GM04504 (cell line): Measurements from ENCODE around the gene DECR2.
A peak's percentile ranks its signal among the peaks of the same experiment; 100 is the strongest.
"Not testable (repeated sequence)": the region's sequence is repeated elsewhere in the genome, so short reads cannot be mapped to it uniquely, and the experiment has no call there.

Source experiments
- DNase-seq: peaks from one replicate; pipeline ENCODE4 v3.0.0-alpha.2; 2012; ENCODE audit warnings: low read depth

The DECR2 gene

DNA sequence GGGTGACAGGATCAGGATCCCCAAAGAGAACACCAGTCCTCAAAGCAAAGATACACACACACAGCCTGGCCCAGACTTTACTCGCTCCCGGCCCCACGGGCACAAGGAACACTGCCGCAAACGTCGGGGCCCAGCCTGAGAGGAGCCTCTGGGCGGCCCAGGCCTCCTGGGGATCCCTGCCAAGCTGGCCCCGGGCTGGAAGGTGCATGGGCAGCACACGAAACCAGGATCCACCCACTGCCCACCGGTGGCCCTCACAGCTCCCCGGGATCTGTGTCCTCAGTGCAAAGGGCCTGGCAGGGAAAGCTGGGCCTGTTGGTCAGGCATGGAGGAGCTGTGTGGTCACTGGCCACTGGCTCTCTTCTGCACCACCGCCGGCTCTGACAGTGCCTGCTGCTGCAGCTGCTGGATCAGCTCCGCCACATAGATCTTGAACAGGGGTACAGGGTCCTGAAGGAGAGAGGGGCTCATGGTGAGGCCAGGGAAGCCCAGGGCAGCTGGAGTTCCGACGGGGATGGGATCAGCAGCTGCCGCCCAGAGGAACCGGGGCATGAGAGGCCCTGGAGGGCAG, 34.3 kb upstream of the DECR2 start:
- no peak for DNase-seq

- no peak for DNase-seq
Observed at GRCh38 chr16:368388-369158, 33.1 kb upstream of the DECR2 start.

DNA sequence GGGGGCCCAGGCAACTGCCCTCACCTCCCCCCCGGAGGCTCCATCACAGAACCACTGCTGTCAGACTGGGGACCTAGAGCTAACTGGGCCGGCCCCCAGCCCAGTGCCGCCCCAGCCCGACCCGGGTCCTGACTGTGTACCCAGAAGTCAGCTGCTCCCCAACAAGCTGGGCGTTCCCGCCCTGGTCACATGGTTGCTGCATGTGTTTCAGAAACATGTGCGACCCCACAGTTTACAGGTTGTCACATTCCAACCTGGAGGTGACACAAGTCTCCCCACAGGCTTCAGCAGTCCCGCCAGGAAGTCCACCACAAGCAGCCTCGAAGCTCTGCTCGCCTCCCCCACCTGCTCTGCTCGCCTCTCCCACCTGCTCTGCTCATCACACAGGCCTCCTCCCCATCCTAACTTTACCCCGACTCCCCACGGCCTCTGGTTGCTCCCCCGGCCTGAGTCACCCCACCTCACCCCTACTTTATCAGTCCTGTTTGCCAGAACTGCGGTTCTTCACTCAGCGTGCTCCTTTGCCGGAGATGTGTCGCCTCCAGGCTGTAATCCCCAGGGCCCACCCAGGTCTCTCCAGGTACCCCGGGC, 32.3 kb upstream of the DECR2 start:
- no peak for DNase-seq

DNA sequence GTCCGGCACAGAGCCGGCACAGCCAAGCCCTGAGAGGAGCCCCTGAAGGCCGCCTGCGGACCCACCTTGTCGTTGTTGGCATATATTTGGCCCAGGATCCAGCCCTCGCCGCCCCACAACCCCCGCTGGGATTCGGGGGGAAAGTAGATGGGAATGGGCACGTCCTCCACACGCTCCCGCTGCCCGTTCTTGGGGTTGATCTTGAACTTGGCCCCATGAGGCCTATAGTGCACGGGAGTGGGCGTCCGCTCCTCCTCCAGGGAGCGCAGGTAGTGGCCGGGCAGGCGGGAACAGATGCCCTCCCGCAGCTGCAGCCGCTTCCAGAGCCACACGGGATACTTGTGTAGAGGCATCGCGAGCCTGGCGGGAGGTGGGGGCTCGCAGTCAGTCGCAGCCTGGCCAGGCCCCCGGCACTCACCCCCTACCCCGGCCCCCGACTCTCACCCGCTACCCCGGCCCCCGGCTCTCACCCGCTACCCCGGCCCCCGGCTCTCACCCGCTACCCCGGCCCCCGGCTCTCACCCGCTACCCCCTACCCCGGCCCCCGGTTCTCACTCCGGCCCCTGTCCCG, 31.7 kb upstream of the DECR2 start:
- no peak for DNase-seq

DNA sequence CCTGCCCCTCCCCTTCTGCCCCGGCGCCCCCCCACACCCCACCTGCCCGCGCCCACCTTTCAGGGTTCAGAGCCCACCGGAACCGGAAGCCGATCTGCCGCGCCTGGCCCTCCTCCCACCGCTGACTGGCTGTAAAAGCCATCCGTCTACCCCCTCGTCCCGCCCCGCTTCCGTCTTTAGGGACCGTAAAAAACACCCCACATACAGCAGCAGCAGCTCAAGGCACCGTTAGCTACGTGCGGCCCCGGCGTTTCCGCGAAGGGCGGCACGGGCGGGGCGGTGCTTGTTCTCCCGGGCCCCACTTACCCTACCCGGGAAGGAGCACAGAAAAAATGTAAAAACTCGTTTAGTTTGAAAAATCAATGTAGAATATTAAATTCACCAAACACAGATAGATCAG, 31.2 kb upstream of the DECR2 start, which contains the start of gene MRPL28:
Gene MRPL28 (minus strand): TSS at position 96 of the 400 bp plus-strand sequence. CDS start 320 bp downstream, outside the sequence.
- DNase-seq: peak; percentile 89

DNA sequence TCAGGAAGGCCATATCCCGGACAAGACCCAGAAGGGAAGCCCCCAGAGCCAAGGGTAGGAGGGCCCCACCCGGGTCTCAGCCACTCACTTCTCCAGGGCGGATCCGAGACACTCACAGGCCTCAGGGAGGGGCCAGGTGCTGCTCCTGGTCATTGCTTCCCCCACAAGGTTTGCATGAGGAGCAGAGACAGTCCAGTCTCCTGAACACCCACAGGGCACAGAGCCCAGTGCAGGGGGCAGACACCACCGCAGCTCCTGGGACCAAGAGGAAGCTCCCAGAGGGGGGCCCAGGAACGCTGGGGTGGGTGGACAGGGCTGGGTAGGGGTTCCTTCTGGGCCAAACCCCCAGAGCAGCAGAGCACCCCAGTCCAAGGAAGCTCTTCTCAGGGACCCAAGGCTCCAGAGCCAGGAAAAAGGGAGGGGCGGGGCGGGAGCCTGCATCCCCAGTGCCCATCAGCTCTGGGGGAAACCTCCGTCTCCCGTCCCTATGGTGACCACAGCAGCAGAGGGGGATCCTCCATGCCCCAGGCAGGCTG, 30.6 kb upstream of the DECR2 start:
- no peak for DNase-seq

DNA sequence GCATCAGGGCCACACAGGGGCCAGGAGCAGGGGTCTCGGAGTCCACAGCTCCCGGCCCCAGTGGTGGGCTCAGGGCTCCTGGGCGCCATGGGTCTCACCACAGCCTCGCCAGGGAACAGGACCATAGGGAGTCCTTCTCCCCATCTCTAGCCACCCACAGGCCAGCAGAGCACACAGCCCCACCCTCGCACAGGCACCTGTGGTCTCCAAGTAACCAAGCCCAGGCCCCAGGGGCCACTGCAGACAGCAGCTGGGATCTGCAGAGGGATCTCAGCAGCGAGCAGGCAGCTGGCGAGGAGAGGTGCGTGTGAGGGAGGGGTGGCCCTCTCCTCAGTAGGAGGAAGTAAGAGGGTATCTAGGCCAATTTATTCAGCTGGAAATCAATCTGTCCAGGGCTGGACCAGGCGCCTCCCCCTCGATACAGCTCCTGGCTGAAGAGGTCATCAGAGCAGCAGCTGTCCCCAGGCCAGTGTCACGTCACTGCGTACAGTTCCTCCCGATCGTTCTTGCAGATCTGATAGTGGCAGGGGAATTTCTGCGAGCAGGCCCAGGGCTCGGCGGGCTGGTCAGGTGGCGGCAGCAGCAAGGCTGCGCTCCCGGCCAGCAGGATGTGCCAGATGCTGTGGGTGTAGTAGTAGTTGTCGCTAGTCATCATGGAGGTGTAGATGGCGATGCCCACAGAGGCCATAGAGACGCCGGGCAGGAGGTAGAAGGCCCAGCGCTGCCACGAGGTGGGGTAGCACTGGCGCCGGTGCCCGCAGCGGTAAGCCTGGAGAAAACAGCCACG, 30.0 kb upstream of the DECR2 start:
- DNase-seq: no peak

GRCh38 chr16:372302-372983, 29.2 kb upstream of the DECR2 start:
- no peak for DNase-seq

- DNase-seq: no peak
Observed at GRCh38 chr16:373020-373598, 28.6 kb upstream of the DECR2 start.

- no peak for DNase-seq
Observed at GRCh38 chr16:373848-374615, 27.7 kb upstream of the DECR2 start.

GRCh38 chr16:374616-374926, 27.1 kb upstream of the DECR2 start:
- DNase-seq: no peak

GRCh38 chr16:375212-375611, 26.5 kb upstream of the DECR2 start:
- DNase-seq: no peak

DNA sequence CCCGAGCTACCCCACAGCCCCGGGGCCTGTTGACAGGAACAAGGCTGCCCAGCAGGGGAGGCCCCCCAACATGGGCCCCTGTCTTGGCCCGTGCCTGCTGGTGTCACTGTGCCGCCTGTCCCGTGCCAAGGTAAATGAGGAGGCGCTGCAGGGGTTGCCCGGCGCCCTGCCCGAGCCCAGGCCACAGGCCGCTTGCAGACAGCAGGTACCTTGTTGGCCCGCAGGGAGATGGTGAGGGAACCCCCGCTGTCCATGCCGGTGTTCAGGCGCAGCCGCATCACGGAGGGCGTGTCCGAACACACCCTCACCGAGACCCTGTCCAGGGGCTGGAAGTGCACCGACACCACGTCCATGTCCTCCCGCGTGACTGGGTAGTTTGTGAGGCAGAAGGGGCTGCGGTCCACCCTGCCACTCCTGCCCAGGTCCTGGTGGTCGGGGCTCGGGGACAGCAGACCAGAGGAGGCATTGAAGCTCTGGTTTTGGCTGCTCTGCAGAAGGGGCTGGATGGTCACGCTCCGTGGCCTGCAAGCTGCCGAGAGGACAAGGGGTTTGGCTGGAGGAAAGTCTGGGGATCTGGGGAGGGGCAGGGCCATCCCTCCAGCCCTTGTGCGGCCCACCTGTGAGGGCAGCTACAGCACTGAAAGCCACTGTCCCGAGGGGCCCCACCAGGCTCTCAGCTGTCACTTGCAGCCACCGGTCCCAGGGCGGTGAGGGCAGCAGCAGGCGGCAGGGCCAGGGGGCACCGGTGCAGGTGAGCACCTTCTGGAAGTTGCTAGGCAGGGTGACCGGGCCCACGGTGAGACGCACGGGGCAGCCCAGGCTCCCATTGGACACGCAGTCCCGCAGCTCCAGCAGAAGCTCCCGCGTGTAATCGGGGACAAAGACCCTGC, 25.5 kb upstream of the DECR2 start:
- no peak for DNase-seq

DNA sequence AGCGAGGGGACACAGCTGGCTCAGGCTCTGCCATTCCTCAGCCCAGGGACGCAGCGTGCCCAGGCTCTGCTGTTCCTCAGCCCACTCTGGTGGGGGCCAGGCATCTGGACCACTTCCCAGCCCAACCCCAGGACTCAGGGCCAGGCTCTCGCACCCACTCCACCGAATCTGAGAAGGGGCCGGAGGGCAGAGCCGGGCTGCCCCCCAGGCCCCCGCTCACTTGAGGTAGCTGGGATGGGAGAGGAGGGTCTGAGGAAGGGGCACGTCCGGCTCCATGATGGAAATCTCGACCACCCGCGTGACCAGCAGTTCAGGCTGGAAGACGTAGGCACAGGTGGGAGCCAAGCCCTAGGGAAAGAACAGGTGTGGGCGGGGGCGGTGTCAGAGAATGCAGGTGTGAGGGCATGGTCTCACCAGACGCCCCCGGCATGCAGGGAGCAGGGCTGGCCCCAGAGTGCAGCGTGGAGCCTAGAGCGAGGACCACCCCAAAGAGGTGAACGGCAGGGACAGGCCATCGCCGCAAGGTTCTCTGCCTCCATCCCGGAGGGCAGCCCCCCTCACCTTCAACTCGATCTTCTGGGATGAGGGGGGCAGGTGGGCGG, 24.8 kb upstream of the DECR2 start:
- DNase-seq: no peak

- no peak for DNase-seq
Observed at GRCh38 chr16:377419-377951, 24.2 kb upstream of the DECR2 start.

DNA sequence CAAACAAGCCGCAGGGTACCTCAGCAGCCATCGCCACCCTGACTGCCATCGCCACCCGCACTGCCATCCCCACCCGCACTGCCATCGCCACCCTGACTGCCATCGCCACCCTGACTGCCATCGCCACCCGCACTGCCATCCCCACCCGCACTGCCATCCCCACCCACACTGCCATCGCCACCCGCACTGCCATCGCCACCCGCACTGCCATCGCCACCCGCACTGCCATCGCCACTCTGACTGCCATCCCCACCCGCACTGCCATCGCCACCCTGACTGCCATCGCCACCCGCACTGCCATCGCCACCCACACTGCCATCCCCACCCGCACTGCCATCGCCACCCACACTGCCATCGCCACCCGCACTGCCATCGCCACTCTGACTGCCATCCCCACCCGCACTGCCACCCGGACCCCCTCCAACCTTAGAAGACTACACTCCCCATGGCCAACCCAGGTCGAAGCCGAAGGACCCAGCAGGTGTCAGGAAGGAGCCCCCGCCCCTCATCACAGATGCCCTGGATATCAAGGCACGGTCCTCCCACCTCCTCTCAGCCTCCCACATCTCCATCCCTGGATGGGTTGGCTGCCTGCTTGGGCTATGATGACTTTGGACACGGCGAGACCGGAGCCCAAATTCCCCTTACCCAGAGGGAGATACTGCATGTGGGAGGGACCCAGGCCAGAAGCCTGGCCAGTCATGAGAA, 23.4 kb upstream of the DECR2 start:
- not testable (repeated sequence) for DNase-seq

DNA sequence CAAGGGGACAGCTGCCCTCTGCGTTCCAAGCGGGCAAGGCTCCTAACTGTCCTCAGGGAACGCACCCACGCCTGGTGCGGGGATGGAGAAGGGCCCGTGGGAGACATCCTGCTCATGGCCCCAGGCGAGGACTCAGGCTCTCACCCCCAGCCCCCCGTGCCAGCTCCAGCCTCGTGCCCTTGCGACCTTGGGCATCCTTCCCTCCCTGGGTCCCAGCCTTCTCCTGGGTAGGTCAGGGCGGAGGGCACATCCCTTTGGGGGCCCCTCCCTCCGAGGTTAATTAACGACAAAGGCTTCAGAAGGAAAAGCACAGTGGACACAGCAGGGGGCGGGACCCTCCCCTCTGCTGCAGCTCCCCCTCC, 22.9 kb upstream of the DECR2 start:
- DNase-seq: no peak
